NB4 (cell line): Measurements from ENCODE around the gene KCNC4.

ENCODE experiments used
- DNase-seq: peaks from one replicate; pipeline ENCODE4 v3.0.0; 2010; ENCODE audit warnings: low read depth
- H3K4me3 ChIP-seq: one replicate; pipeline ENCODE4 v1.5.1; 2011; ENCODE audit warnings: mild to moderate bottlenecking, low read depth, low read length, moderate library complexity
- CTCF ChIP-seq: IDR thresholded peaks from one replicate; pipeline ENCODE4 v1.5.1; 2012; ENCODE audit warnings: low read depth, low read length
- MAX ChIP-seq: IDR thresholded peaks from 2 replicates; pipeline ENCODE4 v1.6.1; 2011; ENCODE audit warnings: low read depth, low read length
- MYC ChIP-seq: IDR thresholded peaks from 2 replicates; pipeline ENCODE4 v1.6.1; 2011; ENCODE audit warnings: low read depth, low read length
- POLR2A ChIP-seq: IDR thresholded peaks from 2 replicates; pipeline ENCODE4 v1.6.1; 2011; ENCODE audit warnings: mild to moderate bottlenecking; ENCODE audit not compliant: insufficient read length; ENCODE audit errors: extremely low read depth

Gene KCNC4

DNA sequence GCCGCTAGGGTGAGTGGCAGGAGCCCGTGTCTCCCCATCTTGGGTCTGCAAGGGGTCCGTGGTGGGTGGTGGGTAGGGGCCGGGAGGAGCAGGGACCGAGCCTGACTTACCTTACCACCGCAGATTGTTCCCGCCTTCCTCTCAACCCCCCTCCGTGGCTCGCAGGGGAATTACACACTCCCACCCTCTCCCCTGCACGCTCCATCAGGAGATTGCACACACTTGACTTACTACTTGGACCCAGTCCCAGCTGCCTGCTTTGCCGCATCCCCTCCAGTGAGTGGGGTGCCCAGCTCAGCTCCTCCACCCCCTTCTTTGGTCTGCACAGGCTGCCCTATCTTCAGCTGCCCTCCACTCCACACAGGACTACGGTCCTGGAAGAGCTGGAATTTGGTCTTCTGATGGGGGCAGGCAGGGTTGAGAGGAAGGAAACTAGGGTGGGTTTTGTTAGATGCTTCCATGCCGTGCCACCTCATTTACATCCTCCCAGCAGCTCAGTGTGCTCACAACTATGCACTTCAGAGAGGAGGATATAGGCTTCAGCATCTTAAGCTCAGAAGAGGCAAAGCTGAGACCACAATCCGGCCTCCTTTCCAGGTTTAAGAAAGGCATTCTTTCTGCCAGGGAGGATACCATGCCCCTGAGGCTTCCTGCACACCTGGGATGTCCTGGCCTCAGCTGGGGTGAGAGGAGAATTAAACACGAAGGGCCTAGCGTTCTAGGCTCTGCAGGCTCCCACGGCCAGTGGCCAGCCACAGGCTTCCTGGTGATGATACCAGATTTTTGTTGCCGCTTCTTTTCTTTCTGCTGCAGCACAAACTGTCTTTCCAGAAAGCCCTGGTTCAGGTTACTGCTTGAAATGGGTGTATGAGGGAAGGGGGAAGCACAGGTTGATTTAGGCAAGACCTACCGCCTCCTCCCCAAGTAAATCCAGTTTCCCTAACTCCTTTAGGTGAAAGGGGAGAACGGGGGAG is 2.3 kb downstream of the KCNC4 start:
- no peak for DNase-seq
- H3K4me3 ChIP-seq: no peak overlapping the region
- TF ChIP-seq CTCF: no peak
- no peak for TF ChIP-seq POLR2A
- no peak for TF ChIP-seq MAX
- no peak for TF ChIP-seq MYC

DNA sequence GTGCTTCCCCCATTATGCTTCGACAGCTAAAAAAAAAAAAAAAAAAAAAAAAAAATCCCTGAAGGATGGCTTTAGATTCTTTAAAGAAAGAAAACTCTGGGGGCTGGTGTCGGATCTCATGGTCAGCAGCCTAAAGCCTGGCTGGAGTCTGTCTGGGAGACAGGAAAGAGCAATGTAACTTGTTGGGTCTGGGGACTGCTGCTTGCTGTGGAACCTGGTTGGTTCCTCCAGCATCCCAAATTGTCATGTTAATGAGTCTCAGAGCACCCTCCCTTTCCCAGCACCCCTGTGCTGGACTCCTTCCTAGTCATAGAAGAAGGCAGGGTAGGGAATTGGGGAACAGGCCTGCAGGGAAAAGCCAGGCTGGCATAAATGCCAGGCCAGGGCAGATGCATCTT is 3.0 kb downstream of the KCNC4 start:
- DNase-seq: no peak
- no peak for TF ChIP-seq POLR2A
- TF ChIP-seq CTCF: no peak
- no peak for TF ChIP-seq MYC
- no peak for TF ChIP-seq MAX
- H3K4me3 ChIP-seq: no peak overlapping the region

- no peak overlapping the region for H3K4me3 ChIP-seq
- TF ChIP-seq MYC: no peak
- no peak for TF ChIP-seq MAX
- no peak for TF ChIP-seq CTCF
- no peak for TF ChIP-seq POLR2A
- DNase-seq: no peak
These were observed 4.6 kb downstream of the KCNC4 start for GRCh38 chr1:110214454-110215404.

DNA sequence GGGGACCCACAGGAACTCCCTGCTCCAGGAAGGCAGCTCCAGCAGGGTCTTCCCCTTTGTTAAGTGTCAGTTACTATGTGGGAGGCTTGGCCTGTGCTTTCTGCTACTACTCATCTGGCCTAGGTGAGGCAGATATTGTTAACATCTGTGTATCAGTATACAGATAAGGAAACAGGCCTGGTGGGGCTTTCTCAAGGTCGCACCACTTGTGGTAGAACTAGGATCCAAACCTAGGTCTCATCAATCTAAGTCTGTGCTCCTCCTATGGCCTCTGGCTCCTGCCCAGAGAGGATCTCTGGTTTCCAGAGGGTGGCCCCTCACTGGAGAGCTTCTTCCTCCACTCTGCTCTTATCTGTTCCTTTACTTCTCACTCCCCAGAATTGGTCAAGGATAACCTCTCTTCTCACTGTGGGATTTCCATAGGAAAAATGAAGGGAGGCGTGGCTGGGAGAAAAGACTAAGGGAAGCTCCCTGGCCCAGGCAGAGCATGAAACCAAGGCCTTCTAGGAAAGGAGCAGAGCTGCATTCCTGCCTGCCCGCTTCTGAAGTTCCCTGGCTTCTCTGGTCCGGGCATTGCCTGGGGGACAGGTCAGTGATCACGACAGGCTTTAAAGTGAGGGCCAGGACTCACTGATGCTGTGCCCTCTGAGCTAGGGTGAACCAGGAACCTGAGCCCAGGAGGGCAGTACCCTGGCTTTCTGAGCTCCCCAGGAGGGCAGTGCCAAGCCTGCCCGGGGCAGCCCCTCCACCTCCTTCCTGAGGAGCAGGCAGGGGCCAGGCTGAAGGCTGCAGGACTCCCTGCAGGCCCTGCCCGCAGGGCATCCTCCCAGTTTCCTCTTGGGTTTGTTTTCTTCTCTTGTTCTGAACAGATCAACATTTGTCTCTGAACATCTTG is 5.8 kb downstream of the KCNC4 start:
- TF ChIP-seq POLR2A (no peak), MYC (no peak), MAX (no peak), CTCF (no peak)
- DNase-seq: no peak
- H3K4me3 ChIP-seq: no peak overlapping the region

- TF ChIP-seq MYC: no peak
- TF ChIP-seq CTCF: no peak
- no peak for TF ChIP-seq POLR2A
- TF ChIP-seq MAX: no peak
These were observed 6.8 kb downstream of the KCNC4 start for GRCh38 chr1:110216844-110217444.

More at GRCh38 chr1:110216844-110217444, 6.8 kb downstream of the KCNC4 start:
- no peak overlapping the region for H3K4me3 ChIP-seq
- DNase-seq: no peak
